Measurements from ENCODE around the gene APPBP2.

- TF ChIP-seq FOXM1 (IDR thresholded peaks at IDR 0.05; ENCODE audit: borderline replicate concordance, low read depth) (no peak), REST (IDR thresholded peaks at IDR 0.05; ENCODE audit: low read depth) (no peak), EP300 (IDR thresholded peaks at IDR 0.05; ENCODE audit: borderline replicate concordance) (no peak)
Observed at GRCh38 chr17:60513014-60513413, 13.0 kb downstream of the APPBP2 start.
